Endothelial cell of umbilical vein (primary cell): Measurements from ENCODE around the gene PEG3. TPM values are rescaled to one million over a fixed set of nuclear protein-coding genes. Genes with fewer than 3 reads are reported as not detected.

Source experiments
- BruUV-seq: library from RNA; stranded (reverse); fragments of 400-500 nt; replicated peaks from 2 replicates; lab custom pipeline; 2021; lab: Mats Ljungman, UMichigan
- CTCF ChIA-PET: fragments of 300-600, 350-600 bp; sonication (Branson Sonifier 250); formaldehyde crosslinking; loops from one replicate; lab custom pipeline; 2021; ENCODE audit warnings: antibody characterized with exemption, inconsistent platforms; lab: Charles Lee
- POLR2A ChIA-PET: fragments of 300-600, 350-600 bp; sonication (Branson Sonifier 250); formaldehyde crosslinking; loops from one replicate; lab custom pipeline; 2021; ENCODE audit warnings: antibody characterized with exemption, inconsistent platforms; lab: Charles Lee
- DNase-seq: peaks from one replicate; pipeline ENCODE4 v3.0.0-alpha.2; 2011; ENCODE audit warnings: low read depth, low spot score
- FAIRE-seq: peaks from 2 replicates; lab custom pipeline; 2011; peaks lifted over from hg19 to GRCh38; lab: Jason Lieb, UNC
- H2AFZ ChIP-seq: 2 replicates; pipeline ENCODE4 v1.6.0; 2012; ENCODE audit warnings: low read depth, low read length, control low read depth, inconsistent platforms
- H3K27ac ChIP-seq: 2 replicates; pipeline ENCODE4 v1.5.1; 2011; ENCODE audit warnings: low read depth, mild to moderate bottlenecking, control low read depth, low read length, moderate library complexity; ENCODE audit not compliant: insufficient read depth
- H3K27me3 ChIP-seq, 2 experiments: 2 replicates each; pipeline versions ENCODE4 v1.6.0 to v1.6.1; 2011; ENCODE audit warnings: low read length in 2 of 2, mixed read lengths in 1 of 2; ENCODE audit not compliant: control insufficient read depth in 2 of 2, insufficient read depth in 2 of 2
- H3K36me3 ChIP-seq, 2 experiments: 2 replicates in 1 of 2; 3 replicates in 1 of 2; pipeline ENCODE4 v1.5.1; 2011; ENCODE audit warnings: low read length in 2 of 2, mild to moderate bottlenecking in 1 of 2, moderate library complexity in 1 of 2; ENCODE audit not compliant: control insufficient read depth in 2 of 2, insufficient read depth in 2 of 2; ENCODE audit errors: extremely low read depth in 1 of 2
- H3K4me1 ChIP-seq: 3 replicates; pipeline ENCODE4 v1.5.1; 2011; ENCODE audit warnings: mild to moderate bottlenecking, low read length; ENCODE audit not compliant: control insufficient read depth, insufficient read depth; ENCODE audit errors: extremely low read depth
- H3K4me2 ChIP-seq: 2 replicates; pipeline ENCODE4 v1.6.1; 2011; ENCODE audit warnings: low read length, control low read depth, mixed read lengths; ENCODE audit not compliant: insufficient read depth
- H3K4me3 ChIP-seq, 3 experiments: fragments of 200-600 bp in 1 of 3; sonication (generic), shearing (Covaris generic) in 1 of 3; replicated peaks in 1 of 3; 2 replicates each; pipeline ENCODE4 v1.5.1; 2011 to 2016; ENCODE audit warnings: control low read depth in 3 of 3, low read length in 3 of 3, mild to moderate bottlenecking in 2 of 3, inconsistent platforms in 1 of 3, low read depth in 1 of 3, moderate library complexity in 1 of 3; ENCODE audit not compliant: insufficient read depth in 1 of 3
- H3K79me2 ChIP-seq: 2 replicates; pipeline ENCODE4 v1.6.0; 2012; ENCODE audit warnings: low read length, inconsistent platforms; ENCODE audit not compliant: control insufficient read depth, insufficient read depth
- H3K9ac ChIP-seq: replicated peaks from 2 replicates; pipeline ENCODE3; 2011; ENCODE audit warnings: low read length, control low read depth; ENCODE audit not compliant: insufficient read depth; ENCODE audit errors: extremely low read depth
- H3K9me1 ChIP-seq: replicated peaks from 3 replicates; pipeline ENCODE4 v1.6.0; 2011; ENCODE audit warnings: mild to moderate bottlenecking, low read length; ENCODE audit not compliant: control insufficient read depth, insufficient read depth; ENCODE audit errors: extremely low read depth
- H3K9me3 ChIP-seq: replicated peaks from 2 replicates; pipeline ENCODE4 v1.5.1; 2012; ENCODE audit warnings: low read length, inconsistent platforms; ENCODE audit not compliant: control insufficient read depth, insufficient read depth
- H4K20me1 ChIP-seq: replicated peaks from 2 replicates; pipeline ENCODE3; 2011; ENCODE audit warnings: mild to moderate bottlenecking, low read length; ENCODE audit not compliant: control insufficient read depth, insufficient read depth; ENCODE audit errors: extremely low read depth
- EZH2 ChIP-seq: IDR thresholded peaks from 2 replicates; pipeline ENCODE4 v1.6.1; 2012; ENCODE audit warnings: borderline replicate concordance, low read depth, mild to moderate bottlenecking, moderate library complexity, low read length, inconsistent platforms; ENCODE audit not compliant: severe bottlenecking
- FOS ChIP-seq: IDR thresholded peaks from 2 replicates; pipeline ENCODE4 v1.6.1; 2011; ENCODE audit warnings: mild to moderate bottlenecking, low read length, moderate library complexity, borderline replicate concordance; ENCODE audit not compliant: insufficient read depth
- GATA2 ChIP-seq: IDR thresholded peaks from 2 replicates; pipeline ENCODE4 v1.7.0; 2011; ENCODE audit warnings: low read depth, mild to moderate bottlenecking, moderate library complexity, mixed read lengths, low read length; ENCODE audit not compliant: insufficient read length, insufficient read depth
- JUN ChIP-seq: IDR thresholded peaks from 2 replicates; pipeline ENCODE4 v1.6.1; 2011; ENCODE audit warnings: borderline replicate concordance, low read depth; ENCODE audit not compliant: insufficient read length, insufficient read depth
- MAX ChIP-seq: IDR thresholded peaks from 2 replicates; pipeline ENCODE4 v1.6.1; 2011; ENCODE audit not compliant: insufficient read depth, insufficient read length
- MYC ChIP-seq: IDR thresholded peaks from one replicate; pipeline ENCODE4 v1.6.1; 2011; ENCODE audit warnings: mild to moderate bottlenecking, low read depth, low read length
- POLR2A ChIP-seq: IDR thresholded peaks from 2 replicates; pipeline ENCODE4 v1.6.1; 2012; ENCODE audit warnings: low read depth, mild to moderate bottlenecking, control low read depth, low read length
- POLR2AphosphoS5 ChIP-seq: IDR thresholded peaks from 2 replicates; pipeline ENCODE4 v1.6.1; 2012; ENCODE audit warnings: low read depth, mild to moderate bottlenecking, control low read depth, low read length, moderate library complexity; ENCODE audit not compliant: insufficient read depth
- dilution Hi-C: fragments of 300-500 bp; cut with MboI; formaldehyde crosslinking; loops from one replicate; pipeline ENCODE4 v1.15.0; 2019; ENCODE audit warnings: low sequenced_read_pairs; ENCODE audit not compliant: extremely low pct_ligation_motif_present
- intact Hi-C: fragments of 100-400 bp; cut with micrococcal nuclease; formaldehyde crosslinking; loops from one replicate; pipeline ENCODE4 v1.10.0; 2022
- polyA plus RNA-seq, 4 experiments: library from polyadenylated mRNA; depleted of rRNA in 3 of 4; stranded (reverse) in 3 of 4; unstranded in 1 of 4; fragments of >200 nt; gene quantifications; 2 replicates each; pipeline versions ENCODE4 v1.2.1 to v1.2.3, GENCODE V29; 2011 to 2012; ENCODE audit warnings: missing spikeins in 1 of 4
- total RNA-seq: library from RNA; stranded (reverse); gene quantifications from 2 replicates; pipeline ENCODE4 v1.2.3, GENCODE V29; 2021
- TF ChIP-seq, protein P1 (sequence below), 2 donors: IDR thresholded peaks; 1 replicate in 1 of 2; 2 replicates in 1 of 2; pipeline ENCODE4 v1.5.1; 2011; ENCODE audit warnings: low read length in 2 of 2, mild to moderate bottlenecking in 2 of 2, moderate library complexity in 2 of 2, control low read depth in 1 of 2, inconsistent platforms in 1 of 2, low read depth in 1 of 2; ENCODE audit not compliant: insufficient read depth in 1 of 2; ENCODE audit errors: extremely low read depth in 1 of 2

Gene PEG3
- total and polyA plus RNA-seq, 2 donors (not counting 3 experiments of a cell fraction or from before 2014, with no cell fraction given), result 0.27 TPM; not detected in 1

GRCh38 chr19:56884441-56884840 lies 43.9 kb upstream of the PEG3 start:
- Histone ChIP-seq H2AFZ (no peak overlapping the region), H3K4me2 (no peak overlapping the region), H3K9ac (no peak overlapping the region), H3K27ac (no peak overlapping the region), H3K79me2 (no peaks in the 10 kb centered on the region), H3K9me3 (peaks cover 6% of the 10 kb centered on the region), H3K4me1 (no peaks in the 10 kb centered on the region), H3K36me3 (no peaks in the 10 kb centered on the region), H4K20me1 (no peaks in the 10 kb centered on the region), H3K27me3 (no peaks in the 10 kb centered on the region), H3K4me3 (no peak overlapping the region), H3K9me1 (no peaks in the 10 kb centered on the region)
- TF ChIP-seq FOS, result no peak
- TF ChIP-seq, protein P1, sequence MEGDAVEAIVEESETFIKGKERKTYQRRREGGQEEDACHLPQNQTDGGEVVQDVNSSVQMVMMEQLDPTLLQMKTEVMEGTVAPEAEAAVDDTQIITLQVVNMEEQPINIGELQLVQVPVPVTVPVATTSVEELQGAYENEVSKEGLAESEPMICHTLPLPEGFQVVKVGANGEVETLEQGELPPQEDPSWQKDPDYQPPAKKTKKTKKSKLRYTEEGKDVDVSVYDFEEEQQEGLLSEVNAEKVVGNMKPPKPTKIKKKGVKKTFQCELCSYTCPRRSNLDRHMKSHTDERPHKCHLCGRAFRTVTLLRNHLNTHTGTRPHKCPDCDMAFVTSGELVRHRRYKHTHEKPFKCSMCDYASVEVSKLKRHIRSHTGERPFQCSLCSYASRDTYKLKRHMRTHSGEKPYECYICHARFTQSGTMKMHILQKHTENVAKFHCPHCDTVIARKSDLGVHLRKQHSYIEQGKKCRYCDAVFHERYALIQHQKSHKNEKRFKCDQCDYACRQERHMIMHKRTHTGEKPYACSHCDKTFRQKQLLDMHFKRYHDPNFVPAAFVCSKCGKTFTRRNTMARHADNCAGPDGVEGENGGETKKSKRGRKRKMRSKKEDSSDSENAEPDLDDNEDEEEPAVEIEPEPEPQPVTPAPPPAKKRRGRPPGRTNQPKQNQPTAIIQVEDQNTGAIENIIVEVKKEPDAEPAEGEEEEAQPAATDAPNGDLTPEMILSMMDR (IDR thresholded peaks at IDR 0.05; ENCODE audit: extremely low read depth in 1 of 2, insufficient read depth in 1 of 2, low read depth in 1 of 2, low read length in 2 of 2), result no peak
- no peak for TF ChIP-seq GATA2
- TF ChIP-seq MAX, result no peak
- POLR2A ChIA-PET, result no interaction called here
- CTCF ChIA-PET, result no interaction called here
- FAIRE-seq (no peak), DNase-seq (no peak)
- dilution Hi-C loops (no loop called here), intact Hi-C loops (no loop called here)
- no TSS peak for BruUV-seq

- TF ChIP-seq, protein P1 (IDR thresholded peaks at IDR 0.05; ENCODE audit: extremely low read depth in 1 of 2, insufficient read depth in 1 of 2, low read depth in 1 of 2, low read length in 2 of 2), result no peak
- TF ChIP-seq MAX (no peak), POLR2A (no peak), POLR2AphosphoS5 (no peak), GATA2 (no peak), EZH2 (no peak), MYC (no peak), JUN (no peak), FOS (no peak)
- Histone ChIP-seq H3K27me3 (no peaks in the 10 kb centered on the region), H3K4me1 (no peaks in the 10 kb centered on the region), H3K9me1 (no peaks in the 10 kb centered on the region), H3K4me3 (no peak overlapping the region), H3K4me2 (no peak overlapping the region), H3K9ac (no peak overlapping the region), H4K20me1 (no peaks in the 10 kb centered on the region), H3K27ac (no peak overlapping the region), H3K79me2 (no peaks in the 10 kb centered on the region), H2AFZ (no peak overlapping the region), H3K9me3 (peaks cover 5% of the 10 kb centered on the region), H3K36me3 (no peaks in the 10 kb centered on the region)
- no TSS peak for BruUV-seq
- CTCF ChIA-PET, result no interaction called here
- intact Hi-C loops, result no loop called here
- POLR2A ChIA-PET, result no interaction called here
- dilution Hi-C loops, result no loop called here
- DNase-seq, result no peak
- FAIRE-seq, result no peak
Observed at GRCh38 chr19:56880592-56881190, 40.2 kb upstream of the PEG3 start.
